Endothelial cell (in vitro differentiated cells): ENCODE results near the gene THSD7A. TPM values are rescaled to one million over a fixed set of nuclear protein-coding genes. Genes with fewer than 3 reads are reported as not detected.

Source experiments
- DNase-seq: peaks from one replicate; pipeline ENCODE4 v3.0.0; 2021; ENCODE audit warnings: low spot score
- H3K27ac Mint-ChIP-seq: one replicate; pipeline ENCODE4 v1.8.0; 2021; ENCODE audit warnings: mixed read lengths, inconsistent platforms; ENCODE audit not compliant: unreplicated experiment
- H3K27me3 Mint-ChIP-seq: one replicate; pipeline ENCODE4 v1.8.0; 2021; ENCODE audit warnings: mild to moderate bottlenecking, moderate library complexity, mixed read lengths, inconsistent platforms; ENCODE audit not compliant: unreplicated experiment
- H3K36me3 Mint-ChIP-seq: one replicate; pipeline ENCODE4 v1.8.0; 2021; ENCODE audit warnings: mild to moderate bottlenecking, low read depth, mixed read lengths, inconsistent platforms; ENCODE audit not compliant: unreplicated experiment
- H3K4me1 Mint-ChIP-seq: one replicate; pipeline ENCODE4 v1.8.0; 2021; ENCODE audit warnings: mild to moderate bottlenecking, mixed read lengths, inconsistent platforms; ENCODE audit not compliant: unreplicated experiment
- H3K4me3 Mint-ChIP-seq: one replicate; pipeline ENCODE4 v1.8.0; 2021; ENCODE audit warnings: mild to moderate bottlenecking, mixed read lengths, inconsistent platforms; ENCODE audit not compliant: unreplicated experiment
- H3K9me3 Mint-ChIP-seq: one replicate; pipeline ENCODE4 v1.8.0; 2021; ENCODE audit warnings: mixed read lengths, inconsistent platforms; ENCODE audit not compliant: unreplicated experiment
- CTCF ChIP-seq: fragments of 200-600 bp; sonication (generic); IDR thresholded peaks from one replicate; pipeline ENCODE4 v1.5.0; 2021; ENCODE audit warnings: antibody characterized with exemption; ENCODE audit not compliant: unreplicated experiment
- total RNA-seq: library from RNA; stranded (reverse); fragmentation: NEBNext Ultra II Directional; extraction: Animal tissue kit (Norgen Biotek cat#: 25700); gene quantifications from one replicate; pipeline ENCODE4 v1.2.1, GENCODE V29; 2021; ENCODE audit not compliant: unreplicated experiment

THSD7A gene
- total RNA-seq, 1 donor from 2014 or later = 28.7 TPM

- no peaks in the 10 kb centered on the region for H3K9me3 Mint-ChIP-seq
- no peak for DNase-seq
- TF ChIP-seq CTCF = no peak
- no peaks in the 10 kb centered on the region for H3K4me1 Mint-ChIP-seq
- no peaks in the 10 kb centered on the region for H3K36me3 Mint-ChIP-seq
- H3K27ac Mint-ChIP-seq = no peak overlapping the region
- H3K27me3 Mint-ChIP-seq = no peaks in the 10 kb centered on the region
- H3K4me3 Mint-ChIP-seq = no peak overlapping the region
These were observed 420.0 kb downstream of the THSD7A start for GRCh38 chr7:11412036-11412435.

- H3K4me1 Mint-ChIP-seq = no peaks in the 10 kb centered on the region
- H3K27ac Mint-ChIP-seq = no peak overlapping the region
- DNase-seq = no peak
- no peak overlapping the region for H3K4me3 Mint-ChIP-seq
- no peak for TF ChIP-seq CTCF
- no peaks in the 10 kb centered on the region for H3K27me3 Mint-ChIP-seq
- no peaks in the 10 kb centered on the region for H3K36me3 Mint-ChIP-seq
- no peaks in the 10 kb centered on the region for H3K9me3 Mint-ChIP-seq
These were observed 421.0 kb downstream of the THSD7A start for GRCh38 chr7:11410656-11411644.

GRCh38 chr7:11404355-11404754, 427.6 kb downstream of the THSD7A start:
- H3K36me3 Mint-ChIP-seq = peaks cover 12% of the 10 kb centered on the region
- H3K27ac Mint-ChIP-seq = no peak overlapping the region
- H3K4me3 Mint-ChIP-seq = no peak overlapping the region
- no peak for TF ChIP-seq CTCF
- H3K9me3 Mint-ChIP-seq = no peaks in the 10 kb centered on the region
- no peaks in the 10 kb centered on the region for H3K4me1 Mint-ChIP-seq
- no peaks in the 10 kb centered on the region for H3K27me3 Mint-ChIP-seq
- no peak for DNase-seq

GRCh38 chr7:11403781-11404180, 428.2 kb downstream of the THSD7A start:
- Mint-ChIP-seq H3K27me3 (no peaks in the 10 kb centered on the region), H3K9me3 (no peaks in the 10 kb centered on the region), H3K36me3 (peaks cover 14% of the 10 kb centered on the region), H3K4me3 (no peak overlapping the region), H3K4me1 (no peaks in the 10 kb centered on the region), H3K27ac (no peak overlapping the region)
- no peak for TF ChIP-seq CTCF
- no peak for DNase-seq

GRCh38 chr7:11394438-11394837, 437.6 kb downstream of the THSD7A start:
- DNase-seq = no peak
- Mint-ChIP-seq H3K27ac (no peak overlapping the region), H3K36me3 (peaks cover 29% of the 10 kb centered on the region), H3K9me3 (peaks cover 8% of the 10 kb centered on the region), H3K4me3 (no peak overlapping the region), H3K27me3 (peaks cover 6% of the 10 kb centered on the region), H3K4me1 (no peaks in the 10 kb centered on the region)
- TF ChIP-seq CTCF = no peak
